DMS153 treated with DMSO at 0.1 percent for 48 hours (cell line): Measurements from ENCODE around the gene PKD2.
"Not testable (repeated sequence)": the region's sequence is repeated elsewhere in the genome, so short reads cannot be mapped to it uniquely, and the experiment has no call there.

Source experiments
- DNase-seq: peaks from one replicate; lab custom pipeline; 2025; ENCODE audit not compliant: unreplicated experiment; lab: John Stamatoyannopoulos, UW

The PKD2 gene

DNA sequence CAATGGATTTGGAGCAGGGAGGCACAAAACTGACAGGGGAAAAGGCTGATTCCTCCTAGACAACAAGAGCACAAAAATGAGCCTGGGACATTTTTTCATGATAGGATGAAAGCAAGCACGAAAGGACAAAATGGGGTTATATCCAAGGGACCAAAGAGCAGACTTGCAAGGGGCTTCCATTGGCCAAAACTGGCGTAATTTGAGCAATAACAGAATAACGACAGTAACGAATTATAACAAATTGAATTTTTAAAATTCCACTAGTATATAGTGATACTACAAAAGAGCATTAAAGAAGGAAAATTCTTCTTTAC lies 21.6 kb upstream of the PKD2 start:
- no peak for DNase-seq

DNA sequence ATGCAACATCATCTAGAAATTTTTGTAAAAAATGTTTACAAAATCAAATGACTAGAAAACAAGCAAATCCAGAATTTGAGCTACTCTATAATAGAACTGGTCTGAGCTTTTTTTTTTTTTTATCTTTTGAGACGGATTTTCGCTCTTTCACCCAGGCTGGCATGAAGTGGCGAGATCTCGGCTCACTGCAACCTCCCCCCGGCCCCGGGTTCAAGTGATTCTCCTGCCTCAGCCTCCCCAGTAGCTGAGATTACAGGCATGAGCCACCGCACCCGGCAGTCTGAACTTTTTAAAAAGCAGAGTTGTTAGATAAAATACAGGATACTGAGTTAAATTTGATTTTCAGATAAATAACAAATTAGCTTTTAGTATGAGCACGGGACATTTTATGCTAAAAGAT lies 20.9 kb upstream of the PKD2 start:
- DNase-seq: no peak

DNA sequence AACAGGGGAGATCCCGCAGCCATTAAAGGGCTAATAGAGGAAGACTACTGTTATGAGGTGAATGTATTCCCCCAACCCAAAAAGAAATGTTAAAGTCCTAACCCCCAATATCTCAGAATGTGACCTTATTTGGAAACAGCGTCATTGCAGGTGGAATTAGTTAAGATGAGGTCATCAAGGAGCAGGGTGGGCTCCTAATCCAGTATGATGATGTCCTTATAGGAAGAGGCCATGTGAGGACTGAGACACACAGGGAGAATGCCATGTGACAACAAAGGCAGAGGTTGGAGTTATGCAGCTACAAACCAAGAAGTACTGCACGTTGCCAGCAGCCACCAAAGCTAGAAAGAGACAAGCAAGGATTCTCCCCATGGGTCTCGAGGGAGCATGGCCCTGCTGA lies 17.7 kb upstream of the PKD2 start:
- no peak for DNase-seq

DNA sequence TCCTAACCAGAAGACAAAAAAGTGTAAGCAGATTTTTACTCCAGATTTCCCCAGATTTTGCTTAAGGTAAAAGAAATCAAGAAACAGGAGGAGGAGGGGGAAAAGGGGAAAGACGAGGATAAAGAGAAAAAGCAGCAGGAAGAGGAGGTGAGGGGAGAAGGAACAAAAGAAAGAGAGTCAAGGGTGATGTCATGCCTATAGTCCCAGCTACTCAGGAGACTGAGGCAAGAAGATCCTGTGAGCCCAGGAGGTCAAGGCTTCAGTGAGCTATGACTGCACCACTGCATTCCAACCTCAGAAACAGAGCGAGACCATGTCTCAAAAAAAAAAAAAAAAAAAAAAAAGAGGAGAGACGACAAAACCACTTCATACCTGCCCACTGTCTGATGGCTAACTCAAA lies 12.0 kb upstream of the PKD2 start:
- no peak for DNase-seq

DNA sequence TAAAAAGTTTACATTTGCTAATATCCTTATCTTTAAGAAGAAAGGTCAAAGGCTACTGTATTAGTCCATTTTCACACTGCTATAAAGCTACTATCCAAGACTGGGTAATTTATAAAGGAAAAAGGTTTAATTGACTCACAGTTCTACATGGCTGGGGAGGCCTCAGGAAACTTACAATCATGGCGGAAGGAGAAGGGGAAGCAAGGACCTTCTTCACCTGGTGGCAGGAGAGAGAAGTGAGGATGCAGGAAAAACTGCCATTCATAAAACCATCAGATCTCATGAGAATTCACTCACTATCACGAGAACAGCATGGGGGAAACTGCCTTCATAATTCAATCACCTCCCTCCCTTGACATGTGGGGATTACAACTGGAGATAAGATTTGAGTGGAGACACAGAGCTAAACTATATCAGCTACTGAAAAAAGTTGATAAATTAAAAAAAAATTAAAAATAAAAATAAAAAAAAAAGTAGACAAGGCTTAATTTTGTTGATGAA lies 8.2 kb upstream of the PKD2 start:
- not testable (repeated sequence) for DNase-seq

DNA sequence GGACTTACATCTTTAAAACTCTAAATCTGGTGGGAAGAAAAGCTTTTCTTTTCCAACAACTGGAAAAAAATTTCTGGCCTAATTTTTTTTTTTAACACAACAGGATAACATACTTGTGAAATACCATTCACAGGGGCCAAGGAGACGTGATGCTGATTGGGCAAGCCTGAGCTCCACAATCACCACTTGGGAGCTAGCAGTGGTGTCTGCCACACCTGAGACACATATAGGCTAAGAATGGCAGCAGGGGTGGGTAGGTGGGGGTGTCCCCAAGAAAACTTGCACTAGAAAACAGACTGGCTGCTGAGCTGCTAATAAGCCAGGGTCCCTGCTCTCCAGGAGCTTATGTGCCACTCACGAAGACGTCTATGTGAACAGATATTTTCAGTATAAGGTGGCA lies 5.6 kb upstream of the PKD2 start:
- no peak for DNase-seq

DNA sequence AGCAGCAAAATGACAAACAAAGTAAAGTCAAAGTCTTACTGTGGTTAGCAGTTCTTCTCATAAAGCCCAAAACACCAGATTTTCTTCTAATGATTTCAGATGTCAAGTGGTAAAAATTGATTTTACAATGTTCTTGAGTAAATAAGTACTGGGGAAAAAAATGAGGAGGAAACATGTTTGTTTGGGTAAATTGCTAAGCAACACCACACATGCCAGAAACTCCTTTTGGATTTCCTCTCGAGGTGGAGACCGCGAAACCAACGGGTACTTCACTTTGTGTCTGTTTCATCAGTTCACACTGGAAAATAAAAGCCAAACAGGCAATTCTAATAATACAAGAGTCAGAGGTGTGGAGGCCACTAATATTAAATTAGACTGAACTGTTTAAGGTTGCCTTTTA lies 4.6 kb upstream of the PKD2 start:
- DNase-seq: peak; percentile 10

DNA sequence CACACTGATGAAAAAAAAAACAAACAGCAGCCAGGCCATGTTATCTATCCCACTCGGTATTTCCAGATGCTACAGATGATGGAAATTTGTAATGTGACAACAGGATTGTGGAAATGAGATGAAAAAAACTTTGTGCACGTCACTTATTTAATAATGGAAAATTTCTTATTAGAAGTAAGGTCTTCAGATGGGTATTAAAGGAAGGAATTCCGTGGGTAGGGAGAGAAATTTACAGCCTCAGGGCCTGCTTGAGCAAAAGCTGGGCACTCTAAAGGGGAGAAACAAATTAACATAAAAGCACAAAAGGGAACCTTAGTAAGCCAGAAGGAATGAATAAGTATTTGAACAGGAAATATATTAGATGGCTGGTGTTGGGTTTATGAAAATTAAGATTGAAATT lies 4.2 kb upstream of the PKD2 start:
- no peak for DNase-seq

DNA sequence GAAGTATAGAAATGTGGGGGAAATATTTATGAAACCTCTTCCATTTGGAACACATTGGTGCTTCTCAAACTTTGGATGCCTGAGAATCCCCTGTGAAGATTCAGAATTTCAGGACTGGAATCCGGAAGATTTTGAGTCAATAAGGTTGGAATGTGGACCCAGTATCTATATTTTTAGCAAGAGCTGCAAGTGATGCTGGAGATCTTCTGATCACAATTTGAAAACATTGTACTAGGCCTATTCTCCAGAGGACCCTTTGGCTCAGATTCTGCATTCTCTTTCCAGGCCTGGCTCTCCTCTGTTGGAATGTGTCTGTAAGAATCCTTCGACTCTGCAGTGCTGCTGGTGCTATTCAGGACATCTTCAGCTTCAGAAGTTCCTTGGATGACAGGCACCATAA lies 2.4 kb upstream of the PKD2 start:
- no peak for DNase-seq

DNA sequence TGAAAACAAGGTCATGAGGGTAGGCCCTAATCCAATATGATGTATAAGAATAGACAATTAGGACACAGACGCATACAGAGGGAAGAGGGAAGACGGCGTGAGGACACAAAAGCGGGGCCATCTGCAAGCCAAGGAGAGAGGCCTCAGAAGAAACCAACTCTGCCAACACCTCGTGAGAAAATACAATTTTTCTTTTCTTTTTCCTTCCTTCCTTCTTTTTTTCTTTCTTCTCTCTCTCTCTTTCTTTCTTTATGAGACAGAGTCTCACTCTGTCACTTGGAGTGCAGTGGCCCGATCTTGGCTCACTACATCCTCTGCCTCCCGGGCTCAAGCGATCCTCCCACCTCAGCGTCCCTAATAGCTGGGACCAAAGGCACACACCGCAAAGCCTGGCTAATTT lies 1.5 kb upstream of the PKD2 start:
- no peak for DNase-seq

DNA sequence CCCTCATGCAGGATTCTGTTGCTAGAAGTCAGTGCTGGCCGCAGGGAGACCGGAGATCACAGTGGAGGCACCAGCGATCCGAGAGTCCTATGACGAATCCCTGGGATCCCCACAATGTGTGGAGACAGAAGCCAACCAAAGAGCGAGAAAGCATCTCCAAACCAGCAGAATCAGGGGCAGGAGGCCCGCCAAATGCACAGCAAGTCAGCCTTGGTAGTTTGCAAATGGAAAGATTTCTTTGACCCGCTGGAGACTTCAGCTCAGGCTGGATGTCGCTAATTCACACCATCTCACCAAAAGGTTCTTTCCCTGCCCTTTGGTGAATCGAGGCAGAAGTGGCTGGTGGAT lies 505 bp upstream of the PKD2 start:
- DNase-seq: no peak

DNA sequence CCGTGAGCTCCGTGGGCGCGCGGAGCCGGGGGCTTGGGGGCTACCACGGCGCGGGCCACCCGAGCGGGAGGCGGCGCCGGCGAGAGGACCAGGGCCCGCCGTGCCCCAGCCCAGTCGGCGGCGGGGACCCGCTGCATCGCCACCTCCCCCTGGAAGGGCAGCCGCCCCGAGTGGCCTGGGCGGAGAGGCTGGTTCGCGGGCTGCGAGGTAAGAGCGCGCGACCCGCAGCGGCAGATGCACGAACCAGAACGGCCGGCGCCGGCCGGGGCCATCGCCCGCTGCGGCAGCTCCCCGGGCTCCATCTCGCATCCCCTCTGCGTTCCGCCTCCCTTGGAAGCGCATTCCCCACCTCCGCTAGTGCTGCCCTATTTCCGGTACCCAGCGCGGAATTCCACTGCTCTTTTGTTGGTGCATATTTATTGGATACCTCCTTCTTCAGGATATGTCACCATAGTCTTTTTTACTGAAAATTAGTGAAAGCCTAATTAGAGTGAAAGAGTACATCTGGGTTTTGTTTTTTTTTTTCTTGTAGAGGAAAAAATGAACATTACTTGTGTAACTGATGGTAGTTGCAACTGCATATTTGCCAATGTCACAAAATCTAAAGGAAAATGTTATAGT lies 797 bp downstream of the PKD2 start:
- DNase-seq: peak; percentile 29

DNA sequence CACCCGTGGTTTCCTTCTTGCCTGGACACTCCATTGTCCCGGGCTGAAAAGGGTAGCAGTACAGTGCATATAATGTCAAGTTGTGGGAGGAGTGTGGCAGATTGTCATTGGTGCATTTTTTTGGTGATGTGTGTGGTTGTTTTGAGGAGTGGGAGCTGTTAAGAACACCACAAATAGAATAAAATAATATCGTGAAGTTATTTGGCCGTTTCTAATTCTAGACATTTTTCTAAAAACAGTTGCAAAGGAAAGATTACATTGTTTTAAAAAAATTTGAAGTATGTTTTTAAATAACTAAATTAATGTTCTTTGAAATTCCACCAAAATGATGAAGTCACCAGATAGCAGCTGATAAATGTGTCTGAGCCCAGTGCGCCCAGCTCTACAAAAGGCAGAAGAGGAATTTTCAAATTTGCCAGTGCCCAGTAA lies 1.3 kb downstream of the PKD2 start:
- DNase-seq: no peak

DNA sequence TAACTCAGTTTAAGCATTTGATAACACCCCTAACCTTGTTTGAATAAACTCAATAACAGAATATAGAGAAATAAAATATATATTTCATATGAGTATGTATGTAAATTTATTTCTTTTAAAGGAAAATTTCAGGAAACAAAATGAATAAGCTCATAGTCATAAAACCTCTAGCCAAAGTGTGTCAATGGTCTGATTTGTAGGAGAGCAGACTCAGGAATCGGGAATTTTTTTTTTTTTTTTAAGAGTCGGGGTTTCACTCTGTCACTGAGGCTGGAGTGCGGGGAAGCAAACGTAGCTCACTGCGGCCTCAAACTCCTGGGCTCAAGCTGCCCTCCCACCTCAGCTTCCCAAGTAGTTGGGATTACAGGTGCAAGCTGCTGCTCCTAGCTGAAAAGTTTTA lies 2.4 kb downstream of the PKD2 start:
- no peak for DNase-seq

DNA sequence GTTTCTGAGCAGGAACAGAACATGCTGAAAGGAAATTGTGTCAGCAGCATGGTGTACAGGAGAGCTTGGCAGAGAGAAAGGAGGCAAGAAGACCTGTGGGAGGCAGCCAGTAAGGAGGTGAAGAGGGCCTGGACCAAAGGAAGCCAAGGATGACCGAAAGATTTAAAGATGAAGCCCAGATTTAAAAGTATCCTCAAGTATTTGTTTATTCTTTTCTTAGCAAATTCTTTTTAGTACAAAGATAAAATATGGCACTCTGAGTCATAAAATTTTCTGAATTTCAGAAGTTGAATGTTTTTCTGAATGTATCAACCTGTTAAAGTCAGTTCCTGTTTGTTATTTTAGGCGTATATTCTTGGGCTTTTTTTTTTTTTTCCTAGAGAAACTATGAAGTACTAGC lies 3.5 kb downstream of the PKD2 start:
- no peak for DNase-seq

DNA sequence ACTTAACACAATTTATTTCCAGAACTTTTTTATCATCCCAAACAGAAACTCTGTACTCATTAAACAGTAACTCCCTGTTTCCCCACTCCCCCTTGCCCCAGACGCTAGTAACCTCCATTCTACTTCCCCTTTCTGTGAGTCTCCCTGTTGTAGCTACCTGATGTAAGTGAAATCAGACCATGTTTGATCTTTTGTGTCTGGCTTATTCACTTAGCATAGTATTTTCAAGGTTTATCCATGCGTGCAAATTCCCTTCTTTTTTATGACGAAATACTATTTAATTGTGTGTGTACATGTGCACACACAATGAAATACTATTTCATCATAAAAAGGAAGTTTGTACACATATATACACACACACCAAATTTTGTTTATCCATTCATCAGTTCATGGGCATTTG lies 5.2 kb downstream of the PKD2 start:
- DNase-seq: no peak

DNA sequence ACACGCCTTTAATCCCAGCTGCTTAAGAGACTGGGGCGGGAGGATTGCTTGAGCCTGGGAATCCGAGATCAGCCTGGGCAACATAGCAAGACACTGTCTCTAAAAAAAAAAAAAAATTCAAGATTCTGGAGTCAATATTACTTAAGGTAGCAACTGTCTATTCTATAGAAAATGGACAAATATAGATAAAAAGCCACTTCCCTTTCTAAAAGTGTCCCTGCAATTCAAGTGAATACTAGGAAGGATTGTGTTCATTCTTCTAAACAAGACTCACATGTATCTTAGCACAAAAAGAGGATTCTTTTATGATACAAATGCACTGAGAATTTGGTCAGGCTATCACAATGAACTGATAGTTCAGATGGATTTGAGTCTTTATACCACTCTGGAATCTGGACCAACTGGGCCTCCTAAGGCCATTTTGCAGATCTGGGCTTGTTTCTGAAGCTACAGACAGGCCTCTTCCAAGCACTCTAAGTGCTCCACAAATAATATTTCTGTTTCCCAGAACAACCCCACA lies 7.0 kb downstream of the PKD2 start:
- no peak for DNase-seq

DNA sequence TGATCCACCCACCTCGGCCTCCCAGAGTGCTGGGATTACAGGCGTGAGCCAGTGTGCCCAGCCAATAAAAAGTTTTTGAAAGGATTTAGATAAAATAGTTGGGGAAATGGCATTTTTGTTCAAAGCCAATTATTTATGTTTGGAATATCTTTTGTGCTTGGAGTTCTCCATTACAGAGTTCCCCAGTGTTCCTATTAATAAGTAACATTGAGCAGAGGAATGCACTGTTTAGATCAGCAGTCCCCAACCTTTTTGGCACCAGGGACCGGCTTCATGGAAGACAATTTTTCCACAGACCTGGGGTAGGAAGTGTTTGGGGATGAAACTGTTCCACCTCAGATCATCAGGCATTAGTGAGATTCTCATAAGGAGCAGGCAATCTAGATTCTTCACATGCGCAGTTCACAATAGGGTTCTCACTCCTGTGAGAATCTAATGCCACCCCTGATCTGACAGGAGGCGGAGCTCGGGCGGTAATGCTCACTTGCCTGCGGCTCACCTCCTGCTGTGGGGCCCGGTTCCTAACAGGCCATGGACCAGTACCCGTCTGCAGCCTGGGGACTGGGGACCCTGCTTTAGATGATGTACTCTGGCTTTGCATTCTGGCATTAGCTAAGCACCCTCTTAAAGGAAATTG lies 8.3 kb downstream of the PKD2 start:
- DNase-seq: no peak

DNA sequence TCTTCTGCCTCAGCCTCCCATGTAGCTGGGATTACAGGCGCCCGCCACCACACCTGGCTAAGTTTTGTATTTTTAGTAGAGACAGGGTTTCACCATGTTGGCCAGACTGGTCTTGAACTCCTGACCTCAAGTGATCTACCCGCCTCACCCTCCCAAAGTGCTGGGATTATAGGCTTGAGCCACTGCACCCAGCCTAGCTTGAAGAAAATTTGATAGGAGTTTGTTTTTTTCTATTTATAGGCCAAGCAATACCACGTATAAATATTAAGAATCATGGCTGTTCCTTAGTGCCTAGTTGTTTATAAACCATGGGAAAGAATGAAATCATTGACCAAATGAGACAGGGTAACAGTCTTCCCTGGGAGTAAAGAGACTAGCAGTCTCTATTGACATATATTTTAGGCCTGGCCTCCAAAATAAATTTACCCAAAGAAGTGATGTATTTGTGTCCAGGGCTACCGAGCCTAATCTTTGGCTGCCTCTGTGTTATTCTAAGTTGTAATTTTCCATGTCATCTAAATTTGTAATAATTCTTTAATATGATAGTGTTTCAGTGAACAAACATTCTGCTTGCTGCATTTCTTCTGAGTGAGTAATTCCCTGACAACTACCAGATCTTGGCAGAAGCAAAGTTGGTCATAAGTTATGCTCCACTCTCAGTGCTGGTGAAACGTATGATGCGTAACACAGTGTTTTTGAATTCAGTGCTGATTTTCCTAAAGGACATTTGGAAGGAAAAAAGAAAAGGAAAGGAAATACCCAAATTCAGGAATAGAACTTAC lies 10.3 kb downstream of the PKD2 start:
- DNase-seq: no peak

DNA sequence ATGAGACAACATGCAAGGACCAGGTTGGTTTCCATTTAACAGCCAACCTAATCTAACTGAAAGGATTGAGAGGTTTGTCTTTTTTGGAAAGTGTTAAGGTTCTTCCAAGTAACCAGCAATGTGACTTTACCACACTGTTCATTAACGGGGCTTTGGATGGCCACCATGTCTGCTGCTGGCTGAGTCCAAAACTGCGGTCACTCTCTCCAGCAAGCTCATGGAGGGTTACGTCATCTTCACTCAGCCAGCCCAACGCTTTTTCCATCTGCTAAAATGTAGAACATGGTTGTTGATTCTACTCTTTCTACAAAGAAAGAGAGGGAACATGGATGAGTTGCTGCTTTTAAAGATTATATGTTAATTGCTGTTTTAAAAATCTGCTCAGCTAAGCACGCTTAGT lies 11.0 kb downstream of the PKD2 start:
- DNase-seq: no peak

DNA sequence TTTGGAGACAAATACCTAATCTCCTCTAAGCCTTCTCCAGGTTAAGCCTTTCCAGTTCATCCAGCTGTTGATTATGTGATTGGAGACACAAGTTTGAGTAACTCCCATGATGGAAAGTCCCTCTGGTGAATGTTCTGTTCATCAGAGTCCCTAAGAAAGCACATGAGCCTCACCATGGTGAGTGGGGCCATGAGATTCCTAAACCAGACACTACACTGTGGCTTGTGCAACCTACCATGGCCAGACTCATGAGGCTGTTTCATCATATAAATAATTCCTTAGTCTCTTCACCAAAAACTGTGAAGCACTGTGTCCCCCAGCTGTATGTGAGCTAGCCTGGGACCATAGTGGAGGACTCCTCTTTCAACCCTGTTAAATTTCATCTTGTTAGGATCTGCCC lies 14.4 kb downstream of the PKD2 start:
- no peak for DNase-seq

DNA sequence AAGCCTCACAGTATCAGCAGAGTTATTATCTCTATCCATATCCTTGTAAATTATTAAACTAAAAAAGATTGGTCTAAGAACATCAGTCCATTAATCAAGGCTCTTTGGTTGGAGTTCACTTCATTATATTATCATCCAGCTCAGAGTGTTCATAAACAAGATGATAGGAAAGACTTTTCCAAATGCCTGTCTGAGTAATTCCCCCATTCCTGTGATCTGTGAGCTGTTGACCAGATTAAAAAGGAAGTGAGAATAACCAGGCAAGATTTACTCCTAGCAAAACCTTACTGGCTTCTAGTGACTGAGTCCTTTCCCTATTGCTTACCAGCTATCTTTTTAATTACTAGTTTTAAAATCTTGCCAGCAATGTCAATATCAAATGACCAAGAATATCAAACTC lies 14.9 kb downstream of the PKD2 start:
- no peak for DNase-seq
